Stimulated activated CD4-positive, alpha-beta T cell treated with anti-CD3 and anti-CD28 coated beads, Interleukin-2, amount 100 ng/mL, for 24 hours (primary cell): ENCODE results near the gene LCN12.

ENCODE experiments used
- DNase-seq, 2 donors: peaks; one replicate each; pipeline ENCODE4 v3.0.0-alpha.2; 2020

LCN12 gene

DNA sequence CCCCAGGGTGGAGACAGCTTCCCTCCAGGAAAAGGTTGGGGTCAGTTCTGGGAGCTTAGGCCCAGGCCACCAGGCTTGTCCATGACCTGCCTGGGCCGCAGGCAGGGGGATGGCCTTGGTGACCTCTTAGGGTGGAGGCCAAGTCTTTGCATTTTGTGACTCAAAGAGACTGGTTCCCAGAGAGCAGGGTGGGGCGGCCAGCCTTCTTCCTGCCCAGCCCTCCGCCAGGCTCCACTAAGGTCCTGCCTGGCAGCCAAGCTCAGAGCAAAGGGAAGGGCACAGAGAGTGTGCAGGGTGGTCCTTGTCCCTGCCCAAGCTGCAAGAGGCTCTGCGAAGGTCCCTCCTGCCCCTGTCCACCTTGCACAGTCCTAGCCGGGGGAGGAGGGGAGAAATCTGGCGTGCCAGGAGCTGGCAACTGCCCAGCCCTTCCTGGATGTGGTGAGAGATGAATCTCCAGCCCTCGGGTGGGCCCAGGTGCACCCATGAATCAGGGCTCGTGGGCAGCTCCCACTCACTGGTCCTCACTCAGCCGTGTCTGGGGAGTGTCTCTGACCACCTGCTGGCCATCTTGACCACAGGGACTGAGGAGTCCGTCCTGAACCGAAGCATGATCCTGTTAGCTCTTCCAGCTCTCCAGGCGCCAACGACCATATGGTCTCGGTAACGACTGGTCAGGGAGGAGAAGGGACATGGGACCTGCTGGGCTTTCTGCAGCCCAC is 22.9 kb downstream of the LCN12 start:
- no peak for DNase-seq

DNA sequence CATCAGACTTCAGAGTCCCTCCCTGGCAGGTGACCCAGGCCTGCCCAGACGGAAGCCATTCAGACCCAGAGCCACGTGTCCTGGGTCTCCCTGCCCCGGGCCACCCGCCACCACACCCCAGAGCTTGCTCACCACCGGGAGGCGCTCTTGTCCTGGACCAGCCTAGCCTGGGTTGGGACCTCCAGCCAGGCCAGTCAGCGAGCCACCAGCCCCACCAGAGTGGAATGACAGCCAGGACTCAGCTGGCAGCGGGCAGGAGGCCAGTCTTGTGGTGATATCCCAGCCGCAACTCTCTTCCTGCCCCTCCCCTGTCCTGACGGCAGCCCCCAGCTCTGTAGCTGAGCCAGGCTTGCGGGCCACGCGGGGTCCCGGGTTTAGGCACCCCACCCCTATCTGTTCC is 23.6 kb downstream of the LCN12 start:
- DNase-seq = peak in 1 of 2 donors; percentile 58

DNA sequence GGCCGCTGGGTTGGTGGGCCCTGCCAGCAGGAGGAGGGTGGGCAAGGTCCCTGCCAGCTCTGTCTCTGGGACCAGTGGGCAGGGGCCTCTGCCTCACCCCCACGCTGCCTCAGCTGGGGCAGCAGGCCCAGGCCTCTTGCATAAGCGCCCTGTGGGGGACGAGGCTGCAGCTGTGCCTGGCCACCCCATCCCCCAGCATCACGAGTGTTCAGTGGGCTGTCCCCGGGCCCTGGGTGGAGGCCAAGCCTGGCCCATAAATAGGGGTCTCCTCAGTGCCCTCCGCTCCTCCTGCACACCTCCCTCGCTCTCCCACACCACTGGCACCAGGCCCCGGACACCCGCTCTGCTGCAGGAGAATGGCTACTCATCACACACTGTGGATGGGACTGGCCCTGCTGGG is 25.1 kb downstream of the LCN12 start, which contains the start of gene PTGDS:
Gene PTGDS (plus strand): TSS at position 282 of the 400 bp plus-strand sequence. CDS start 75 bp downstream, at position 357.
- DNase-seq = no peak

GRCh38 chr9:136977649-136978072 is 25.6 kb downstream of the LCN12 start:
- DNase-seq = no peak

GRCh38 chr9:136978073-136978864 is 26.2 kb downstream of the LCN12 start:
- DNase-seq = peak; percentile 71 to 73

DNA sequence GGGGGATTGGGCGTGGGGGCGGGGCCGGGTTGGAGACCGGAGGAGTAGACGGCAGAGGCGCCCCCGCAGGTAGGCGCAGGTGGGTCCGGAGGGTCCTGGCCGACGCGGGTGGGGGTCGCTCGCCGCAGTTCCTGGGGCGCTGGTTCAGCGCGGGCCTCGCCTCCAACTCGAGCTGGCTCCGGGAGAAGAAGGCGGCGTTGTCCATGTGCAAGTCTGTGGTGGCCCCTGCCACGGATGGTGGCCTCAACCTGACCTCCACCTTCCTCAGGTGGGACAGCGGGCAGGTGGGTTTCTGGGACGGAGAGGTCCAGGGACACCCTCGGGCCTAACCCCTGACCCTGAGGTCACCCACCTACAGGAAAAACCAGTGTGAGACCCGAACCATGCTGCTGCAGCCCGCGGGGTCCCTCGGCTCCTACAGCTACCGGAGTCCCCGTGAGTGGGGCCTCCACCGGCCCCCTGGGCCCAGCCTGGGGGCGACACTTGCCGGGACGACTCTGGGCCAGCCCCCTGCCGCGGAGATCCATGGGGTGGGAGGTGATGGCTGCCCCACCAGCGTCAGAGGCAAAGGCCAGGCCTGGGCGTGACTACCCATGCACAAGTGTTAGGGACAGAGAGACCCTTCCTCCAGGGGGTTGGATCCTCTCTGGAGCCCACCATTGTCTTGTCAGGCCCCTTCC is 26.9 kb downstream of the LCN12 start:
- DNase-seq = no peak

DNA sequence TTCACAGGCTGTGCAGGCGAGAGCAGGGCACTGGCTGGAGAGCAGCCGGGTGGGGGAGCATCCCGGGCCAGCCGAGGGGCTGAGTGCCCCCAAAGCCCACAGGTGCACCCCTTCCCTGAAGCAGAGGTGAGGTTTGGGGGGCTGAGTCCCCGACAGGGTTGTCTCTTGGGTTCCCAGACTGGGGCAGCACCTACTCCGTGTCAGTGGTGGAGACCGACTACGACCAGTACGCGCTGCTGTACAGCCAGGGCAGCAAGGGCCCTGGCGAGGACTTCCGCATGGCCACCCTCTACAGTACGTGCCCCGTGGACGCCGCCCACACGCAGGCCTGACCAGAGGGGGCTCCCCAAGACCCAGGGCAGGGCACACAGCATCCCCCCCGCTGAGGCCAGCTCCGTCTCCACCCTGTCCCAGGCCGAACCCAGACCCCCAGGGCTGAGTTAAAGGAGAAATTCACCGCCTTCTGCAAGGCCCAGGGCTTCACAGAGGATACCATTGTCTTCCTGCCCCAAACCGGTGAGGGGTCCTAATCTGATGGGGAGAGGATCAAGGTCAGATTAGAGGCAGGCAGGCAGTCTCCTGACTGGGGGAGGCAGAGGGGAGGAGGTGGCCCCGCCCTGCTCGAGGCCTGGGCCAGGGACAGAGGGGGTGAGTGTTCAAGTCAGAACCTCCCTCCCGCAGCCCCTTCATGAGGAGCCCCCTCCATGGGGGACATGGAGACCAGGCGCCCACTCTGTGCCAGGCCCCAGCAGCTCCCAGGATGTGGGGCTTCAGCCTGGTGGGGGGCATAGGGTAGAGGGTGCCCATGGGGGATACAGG is 27.9 kb downstream of the LCN12 start:
- no peak for DNase-seq

GRCh38 chr9:136980669-136981478 is 28.8 kb downstream of the LCN12 start:
- DNase-seq = no peak

DNA sequence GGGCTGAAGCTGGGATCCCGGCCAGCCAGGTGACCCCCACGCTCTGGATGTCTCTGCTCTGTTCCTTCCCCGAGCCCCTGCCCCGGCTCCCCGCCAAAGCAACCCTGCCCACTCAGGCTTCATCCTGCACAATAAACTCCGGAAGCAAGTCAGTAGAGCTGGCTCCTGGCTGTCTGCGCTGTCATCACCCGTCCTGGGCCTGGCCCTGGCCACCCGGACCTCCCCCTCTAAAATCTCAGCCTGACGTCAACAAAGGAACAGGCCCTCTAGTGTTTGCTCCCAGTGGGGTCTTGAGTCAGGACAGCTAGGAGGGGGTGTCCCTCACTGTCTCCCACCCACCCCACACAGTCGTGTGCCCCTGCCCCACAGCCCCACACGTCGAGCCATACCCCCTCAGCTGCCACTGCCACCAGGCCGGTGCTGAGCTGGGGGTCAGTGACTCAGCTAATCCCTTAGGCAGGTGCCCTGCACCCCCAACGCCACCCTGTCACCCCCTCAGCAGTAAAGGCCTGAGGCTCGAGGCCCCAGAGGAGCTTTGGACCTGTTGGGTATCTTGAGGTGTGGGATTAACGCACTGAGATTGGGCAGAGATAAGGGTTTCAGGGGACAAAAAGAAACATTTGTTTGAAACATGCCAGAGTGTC is 29.6 kb downstream of the LCN12 start:
- DNase-seq = no peak

- no peak for DNase-seq
Observed at GRCh38 chr9:136982232-136983051, 30.4 kb downstream of the LCN12 start, which contains the start of gene LCNL1. Gene LCNL1 (plus strand): TSS chr9:136982993. CDS start chr9:136983587, 594 bp downstream.

DNA sequence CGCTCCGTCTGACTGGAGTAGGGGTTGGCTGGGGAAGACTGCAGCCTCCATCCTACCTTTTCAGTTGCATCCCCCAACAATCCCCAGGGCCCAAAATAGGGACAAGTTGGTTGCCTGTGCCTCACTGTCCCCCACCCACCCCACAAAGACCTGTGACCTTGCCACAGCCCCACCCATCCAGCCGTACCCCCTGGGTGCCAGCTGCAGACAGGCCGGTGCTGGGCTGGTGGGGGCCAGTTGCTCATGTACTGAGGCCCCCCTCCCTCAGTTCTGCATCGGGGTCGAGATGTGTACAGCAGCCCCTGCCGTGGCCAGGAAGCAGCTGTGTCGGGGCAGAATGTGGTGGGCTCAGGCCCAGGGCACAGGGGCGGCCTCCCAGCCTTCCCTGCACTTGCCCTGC is 31.1 kb downstream of the LCN12 start:
- DNase-seq = no peak

DNA sequence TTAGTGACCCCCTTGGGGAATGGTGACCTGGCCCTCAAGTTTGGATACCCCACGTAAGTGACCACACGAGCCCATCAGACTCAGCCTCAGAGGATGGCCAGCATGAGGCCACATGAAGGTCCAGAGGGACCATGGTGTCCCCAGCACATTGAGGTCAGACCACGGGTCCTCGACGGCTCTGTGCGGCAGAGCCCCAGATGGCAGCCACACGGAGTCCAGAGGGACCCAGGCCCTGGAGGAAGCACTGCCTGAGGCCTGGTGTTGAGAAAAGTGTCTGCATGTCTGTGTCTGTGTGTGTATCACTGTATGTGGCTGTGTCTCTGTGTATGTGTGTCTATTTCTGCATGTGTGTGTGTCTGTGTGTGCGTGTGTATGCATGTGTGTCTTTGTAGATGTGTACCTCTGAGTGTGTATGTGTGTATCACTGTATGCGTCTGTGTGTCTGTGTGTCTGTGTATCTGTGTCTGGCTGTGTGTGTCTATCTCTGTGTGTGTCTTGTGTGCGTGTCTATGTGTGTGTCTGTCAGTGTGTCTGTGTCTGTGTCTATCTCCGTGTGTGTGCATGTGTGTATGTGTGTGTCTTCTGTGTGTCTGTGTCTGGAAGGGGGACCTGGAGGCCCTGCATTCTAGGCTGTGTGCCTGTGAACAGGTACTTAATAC is 31.7 kb downstream of the LCN12 start:
- DNase-seq = no peak

DNA sequence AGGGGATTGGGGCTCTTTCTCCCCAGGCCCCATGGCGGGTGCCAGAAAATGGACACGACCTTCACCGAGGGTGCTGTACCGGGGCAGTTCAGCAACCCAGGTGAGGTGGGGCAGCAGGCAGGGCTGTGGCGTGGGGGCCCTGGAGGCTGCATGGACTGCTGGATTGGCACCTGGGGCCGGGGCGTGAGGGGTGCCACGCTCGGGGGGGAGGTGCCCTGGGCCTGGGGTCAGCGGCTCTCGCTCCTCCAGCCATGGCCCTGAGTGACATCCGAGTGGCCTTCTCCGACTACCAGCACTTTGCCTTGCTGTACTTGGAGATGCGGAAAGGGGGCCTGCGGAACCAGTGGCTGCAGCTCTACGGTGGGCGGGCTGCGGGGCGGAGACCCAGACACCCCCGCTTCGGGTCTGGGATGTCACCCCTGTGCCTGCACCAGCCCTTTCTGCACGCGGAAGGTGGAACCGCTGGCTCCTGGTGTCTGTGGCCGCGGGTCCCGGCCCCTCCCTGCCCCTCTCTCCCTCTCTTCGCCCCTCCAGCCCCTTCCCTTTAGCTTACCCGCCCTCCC is 32.5 kb downstream of the LCN12 start:
- DNase-seq = no peak

DNA sequence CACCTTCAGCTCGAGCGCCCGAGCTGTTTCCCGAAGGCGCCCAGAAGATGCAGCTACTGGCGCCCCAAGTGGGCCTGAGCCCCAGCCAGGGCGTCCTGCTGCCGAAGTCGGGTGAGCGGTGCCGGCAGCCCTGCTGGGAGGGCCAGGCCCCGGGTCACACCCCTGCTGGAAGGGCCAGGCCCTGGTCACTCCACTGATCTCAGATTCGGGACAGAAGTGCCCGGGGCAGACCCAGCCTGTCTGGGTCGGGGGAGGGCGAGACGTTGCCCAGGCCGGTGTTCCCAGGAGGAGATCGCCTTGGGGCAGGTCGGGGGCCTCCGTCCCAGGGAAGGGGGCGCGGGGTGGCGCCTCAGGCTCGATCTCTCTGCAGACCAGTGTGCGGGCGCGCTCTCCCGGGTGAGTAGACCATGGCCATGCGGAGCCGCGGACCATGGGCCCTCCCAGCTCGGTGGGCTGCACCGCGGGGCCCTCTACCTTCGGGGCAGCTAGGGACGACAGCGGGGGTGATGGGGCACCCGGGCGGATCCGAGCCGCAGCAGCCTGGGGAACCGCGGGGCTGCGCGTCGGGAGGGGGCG is 33.0 kb downstream of the LCN12 start:
- DNase-seq = no peak

DNA sequence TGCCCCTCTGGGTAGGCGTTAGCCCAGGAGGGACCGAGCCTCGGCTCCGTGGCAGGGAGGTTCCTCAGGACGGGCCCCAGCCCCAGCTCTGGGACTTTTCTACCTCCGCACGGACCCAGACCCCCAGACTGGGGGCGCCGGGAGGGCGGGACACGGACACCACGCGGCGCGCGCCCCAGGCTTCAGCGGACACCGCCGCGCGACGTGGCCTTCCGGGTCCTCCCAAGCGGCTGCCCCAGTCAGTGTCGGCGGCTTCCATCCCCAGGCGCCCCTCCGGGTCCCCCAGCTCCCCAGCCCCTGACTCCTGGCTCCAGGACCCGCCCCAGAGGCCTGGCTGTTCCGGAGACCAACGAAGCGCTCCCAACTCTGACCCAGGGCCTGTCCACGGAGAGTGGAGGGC is 33.8 kb downstream of the LCN12 start:
- DNase-seq = no peak

GRCh38 chr9:136988872-136989271 is 36.8 kb downstream of the LCN12 start:
- DNase-seq = no peak

DNA sequence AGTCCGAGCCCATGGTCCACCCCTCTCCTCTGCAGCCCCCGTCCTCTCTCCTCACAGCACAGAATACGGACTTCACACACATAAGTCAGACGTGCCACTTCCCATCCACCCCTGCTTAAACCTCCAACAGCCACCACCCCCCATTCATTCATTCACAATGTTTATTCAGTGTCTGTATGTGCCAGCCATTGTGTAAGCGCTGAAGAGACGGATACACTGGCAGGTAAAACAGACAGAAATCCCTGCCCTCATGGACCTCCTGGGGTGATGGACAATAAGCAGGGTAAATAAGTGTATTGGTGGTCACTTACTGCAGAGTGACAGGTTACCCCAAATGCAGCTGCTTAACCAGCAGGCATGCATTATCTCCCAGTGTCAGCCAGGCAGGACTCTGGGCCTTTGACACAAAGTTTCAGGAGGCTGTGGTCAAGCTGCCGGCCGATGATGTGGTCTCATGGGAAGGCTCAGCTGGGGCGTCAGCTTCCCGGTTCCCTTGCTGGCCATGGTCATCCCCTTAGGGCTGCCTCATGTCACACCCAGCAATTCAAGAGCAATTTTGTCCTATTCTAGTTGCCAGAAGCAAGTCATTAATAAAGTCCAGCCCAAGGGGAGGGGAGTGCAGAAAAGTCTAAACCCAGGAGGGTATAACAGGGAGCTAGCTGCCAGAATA is 38.3 kb downstream of the LCN12 start:
- no peak for DNase-seq
